Peyer's patch (tissue), 4 donors: ENCODE data around the gene FBXW5. TPM values are rescaled to one million over a fixed set of nuclear protein-coding genes. Genes with fewer than 3 reads are reported as not detected.

Experiments used
- DNase-seq, 3 donors: peaks; one replicate each; pipeline ENCODE4 v3.0.0-alpha.2; 2017 to 2019
- H3K27ac ChIP-seq, 4 donors: fragments of 200-600 bp; sonication (generic); one replicate each; pipeline ENCODE4 v1.5.1; 2016 to 2019
- H3K27me3 ChIP-seq, 2 donors: fragments of 200-600 bp; sonication (generic); one replicate each; pipeline ENCODE4 v1.5.1; 2019
- H3K36me3 ChIP-seq, 3 donors: fragments of 200-600 bp; sonication (generic); one replicate each; pipeline ENCODE4 v1.5.1; 2016 to 2019
- H3K4me1 ChIP-seq, 4 donors: fragments of 200-600 bp; sonication (generic); one replicate each; pipeline ENCODE4 v1.5.1; 2016 to 2019
- H3K4me3 ChIP-seq, 4 donors: fragments of 200-600 bp; sonication (generic); 1 replicate in 3 of 4; 2 replicates in 1 of 4; pipeline ENCODE4 v1.5.1; 2016 to 2019; ENCODE audit warnings: mild to moderate bottlenecking in 1 of 4
- H3K9me3 ChIP-seq, 4 donors: fragments of 200-600 bp; sonication (generic); one replicate each; pipeline ENCODE4 v1.5.1; 2016 to 2019; ENCODE audit warnings: mild to moderate bottlenecking in 1 of 4
- POLR2A ChIP-seq, 2 donors: fragments of 450-650 bp; IDR thresholded peaks; one replicate each; pipeline ENCODE4 v1.5.1; 2017; ENCODE audit warnings: antibody characterized with exemption in 2 of 2, mild to moderate bottlenecking in 2 of 2, moderate library complexity in 2 of 2
- total RNA-seq, 4 donors: library from RNA; depleted of rRNA; stranded (reverse); fragments of >200 nt; gene quantifications; one replicate each; pipeline ENCODE4 v1.1.0, GENCODE V29; 2016
- TF ChIP-seq, protein P1 (sequence below), 6 experiments: fragments of 450-650 bp in 4 of 6; fragments of 200-600 bp in 2 of 6; sonication (generic) in 1 of 6; IDR thresholded peaks; one replicate each; pipeline ENCODE4 v1.5.1; 2017 to 2019; ENCODE audit warnings: antibody characterized with exemption in 6 of 6, mild to moderate bottlenecking in 3 of 6, moderate library complexity in 1 of 6

FBXW5 gene
- total RNA-seq, 4 donors from 2014 or later, result 247 to 470 (median 336) TPM

GRCh38 chr9:136982232-136983051 is 37.9 kb upstream of the FBXW5 start, which contains the start of gene LCNL1:
TSS of gene LCNL1 (plus strand) at chr9:136982993. CDS start at chr9:136983587, 594 bp downstream.
- Histone ChIP-seq H3K27ac (no peak within 1 kb of the TSS), H3K4me3 (no peak within 1 kb of the TSS), H3K4me1 (peaks cover 0 to 19% (median 2%) of the 10 kb centered on the region in 4 donors), H3K27me3 (peaks cover 0 to 18% of the 10 kb centered on the region in 2 donors), H3K9me3 (no peaks in the 10 kb centered on the region), H3K36me3 (no peaks in the 10 kb centered on the region)
- DNase-seq, result no peak
- TF ChIP-seq POLR2A (IDR thresholded peaks at IDR 0.05), result no peak
- TF ChIP-seq, protein P1, sequence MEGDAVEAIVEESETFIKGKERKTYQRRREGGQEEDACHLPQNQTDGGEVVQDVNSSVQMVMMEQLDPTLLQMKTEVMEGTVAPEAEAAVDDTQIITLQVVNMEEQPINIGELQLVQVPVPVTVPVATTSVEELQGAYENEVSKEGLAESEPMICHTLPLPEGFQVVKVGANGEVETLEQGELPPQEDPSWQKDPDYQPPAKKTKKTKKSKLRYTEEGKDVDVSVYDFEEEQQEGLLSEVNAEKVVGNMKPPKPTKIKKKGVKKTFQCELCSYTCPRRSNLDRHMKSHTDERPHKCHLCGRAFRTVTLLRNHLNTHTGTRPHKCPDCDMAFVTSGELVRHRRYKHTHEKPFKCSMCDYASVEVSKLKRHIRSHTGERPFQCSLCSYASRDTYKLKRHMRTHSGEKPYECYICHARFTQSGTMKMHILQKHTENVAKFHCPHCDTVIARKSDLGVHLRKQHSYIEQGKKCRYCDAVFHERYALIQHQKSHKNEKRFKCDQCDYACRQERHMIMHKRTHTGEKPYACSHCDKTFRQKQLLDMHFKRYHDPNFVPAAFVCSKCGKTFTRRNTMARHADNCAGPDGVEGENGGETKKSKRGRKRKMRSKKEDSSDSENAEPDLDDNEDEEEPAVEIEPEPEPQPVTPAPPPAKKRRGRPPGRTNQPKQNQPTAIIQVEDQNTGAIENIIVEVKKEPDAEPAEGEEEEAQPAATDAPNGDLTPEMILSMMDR (IDR thresholded peaks at IDR 0.05), result no peak

DNA sequence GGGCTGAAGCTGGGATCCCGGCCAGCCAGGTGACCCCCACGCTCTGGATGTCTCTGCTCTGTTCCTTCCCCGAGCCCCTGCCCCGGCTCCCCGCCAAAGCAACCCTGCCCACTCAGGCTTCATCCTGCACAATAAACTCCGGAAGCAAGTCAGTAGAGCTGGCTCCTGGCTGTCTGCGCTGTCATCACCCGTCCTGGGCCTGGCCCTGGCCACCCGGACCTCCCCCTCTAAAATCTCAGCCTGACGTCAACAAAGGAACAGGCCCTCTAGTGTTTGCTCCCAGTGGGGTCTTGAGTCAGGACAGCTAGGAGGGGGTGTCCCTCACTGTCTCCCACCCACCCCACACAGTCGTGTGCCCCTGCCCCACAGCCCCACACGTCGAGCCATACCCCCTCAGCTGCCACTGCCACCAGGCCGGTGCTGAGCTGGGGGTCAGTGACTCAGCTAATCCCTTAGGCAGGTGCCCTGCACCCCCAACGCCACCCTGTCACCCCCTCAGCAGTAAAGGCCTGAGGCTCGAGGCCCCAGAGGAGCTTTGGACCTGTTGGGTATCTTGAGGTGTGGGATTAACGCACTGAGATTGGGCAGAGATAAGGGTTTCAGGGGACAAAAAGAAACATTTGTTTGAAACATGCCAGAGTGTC is 37.2 kb upstream of the FBXW5 start:
- H3K27ac ChIP-seq, result no peak overlapping the region
- H3K4me3 ChIP-seq, result no peak overlapping the region
- TF ChIP-seq, protein P1 (IDR thresholded peaks at IDR 0.05), result no peak
- TF ChIP-seq POLR2A (IDR thresholded peaks at IDR 0.05), result no peak
- no peaks in the 10 kb centered on the region for H3K36me3 ChIP-seq
- H3K4me1 ChIP-seq, result peaks cover 0 to 19% (median 2%) of the 10 kb centered on the region in 4 donors
- H3K27me3 ChIP-seq, result peaks cover 0 to 18% of the 10 kb centered on the region in 2 donors
- no peaks in the 10 kb centered on the region for H3K9me3 ChIP-seq
- no peak for DNase-seq

GRCh38 chr9:136980669-136981478 is 36.3 kb upstream of the FBXW5 start:
- H3K9me3 ChIP-seq, result no peaks in the 10 kb centered on the region
- H3K4me1 ChIP-seq, result peaks cover 0 to 19% (median 2%) of the 10 kb centered on the region in 4 donors
- peaks cover 0 to 16% of the 10 kb centered on the region in 2 donors for H3K27me3 ChIP-seq
- TF ChIP-seq, protein P1 (IDR thresholded peaks at IDR 0.05), result no peak
- no peak for TF ChIP-seq POLR2A (IDR thresholded peaks at IDR 0.05)
- DNase-seq, result no peak
- H3K36me3 ChIP-seq, result no peaks in the 10 kb centered on the region
- no peak overlapping the region for H3K4me3 ChIP-seq
- H3K27ac ChIP-seq, result no peak overlapping the region

DNA sequence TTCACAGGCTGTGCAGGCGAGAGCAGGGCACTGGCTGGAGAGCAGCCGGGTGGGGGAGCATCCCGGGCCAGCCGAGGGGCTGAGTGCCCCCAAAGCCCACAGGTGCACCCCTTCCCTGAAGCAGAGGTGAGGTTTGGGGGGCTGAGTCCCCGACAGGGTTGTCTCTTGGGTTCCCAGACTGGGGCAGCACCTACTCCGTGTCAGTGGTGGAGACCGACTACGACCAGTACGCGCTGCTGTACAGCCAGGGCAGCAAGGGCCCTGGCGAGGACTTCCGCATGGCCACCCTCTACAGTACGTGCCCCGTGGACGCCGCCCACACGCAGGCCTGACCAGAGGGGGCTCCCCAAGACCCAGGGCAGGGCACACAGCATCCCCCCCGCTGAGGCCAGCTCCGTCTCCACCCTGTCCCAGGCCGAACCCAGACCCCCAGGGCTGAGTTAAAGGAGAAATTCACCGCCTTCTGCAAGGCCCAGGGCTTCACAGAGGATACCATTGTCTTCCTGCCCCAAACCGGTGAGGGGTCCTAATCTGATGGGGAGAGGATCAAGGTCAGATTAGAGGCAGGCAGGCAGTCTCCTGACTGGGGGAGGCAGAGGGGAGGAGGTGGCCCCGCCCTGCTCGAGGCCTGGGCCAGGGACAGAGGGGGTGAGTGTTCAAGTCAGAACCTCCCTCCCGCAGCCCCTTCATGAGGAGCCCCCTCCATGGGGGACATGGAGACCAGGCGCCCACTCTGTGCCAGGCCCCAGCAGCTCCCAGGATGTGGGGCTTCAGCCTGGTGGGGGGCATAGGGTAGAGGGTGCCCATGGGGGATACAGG is 35.4 kb upstream of the FBXW5 start:
- no peak overlapping the region for H3K27ac ChIP-seq
- DNase-seq, result no peak
- no peak for TF ChIP-seq POLR2A (IDR thresholded peaks at IDR 0.05)
- TF ChIP-seq, protein P1 (IDR thresholded peaks at IDR 0.05), result no peak
- H3K9me3 ChIP-seq, result no peaks in the 10 kb centered on the region
- peaks cover 0 to 20% (median 2%) of the 10 kb centered on the region in 4 donors for H3K4me1 ChIP-seq
- no peaks in the 10 kb centered on the region for H3K36me3 ChIP-seq
- peaks cover 0 to 7% of the 10 kb centered on the region in 2 donors for H3K27me3 ChIP-seq
- no peak overlapping the region for H3K4me3 ChIP-seq
